Measurements from ENCODE around the gene MAPK1.
A peak's percentile ranks its signal among the peaks of the same experiment; 100 is the strongest.
"Not testable (repeated sequence)": the region's sequence is repeated elsewhere in the genome, so short reads cannot be mapped to it uniquely, and the experiment has no call there.

Gene MAPK1

GRCh38 chr22:21881841-21882753 lies 14.7 kb upstream of the MAPK1 start:
- DNase-seq (ENCODE audit: low read depth) = no peak

- peak; percentile 52 for DNase-seq (ENCODE audit: low read depth)
Observed at GRCh38 chr22:21876486-21877176, 9.2 kb upstream of the MAPK1 start.

- not testable (repeated sequence) for DNase-seq (ENCODE audit: low read depth)
Observed at GRCh38 chr22:21874953-21875352, 7.5 kb upstream of the MAPK1 start.

- DNase-seq (ENCODE audit: low read depth) = no peak
Observed at GRCh38 chr22:21873619-21874018, 6.2 kb upstream of the MAPK1 start.

DNA sequence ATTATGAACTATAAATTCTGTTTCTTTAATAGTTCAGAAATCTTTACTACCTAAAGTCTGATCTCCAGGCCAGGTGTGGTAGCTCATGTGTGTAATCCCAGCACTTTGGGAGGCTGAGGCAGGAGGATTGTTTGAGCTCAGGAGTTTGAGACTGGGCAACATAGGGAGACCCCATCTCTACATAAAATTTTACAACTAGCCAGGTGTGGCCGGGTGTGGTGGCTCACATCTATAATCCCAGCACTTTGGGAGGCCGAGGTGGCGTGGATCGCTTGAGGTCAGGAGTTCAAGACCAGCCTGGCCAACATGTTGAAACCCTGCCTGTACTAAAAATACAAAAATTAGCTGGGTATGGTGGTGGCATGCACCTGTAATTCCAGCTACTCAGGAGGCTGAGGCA lies 5.3 kb upstream of the MAPK1 start:
- DNase-seq (ENCODE audit: low read depth) = not testable (repeated sequence)

DNA sequence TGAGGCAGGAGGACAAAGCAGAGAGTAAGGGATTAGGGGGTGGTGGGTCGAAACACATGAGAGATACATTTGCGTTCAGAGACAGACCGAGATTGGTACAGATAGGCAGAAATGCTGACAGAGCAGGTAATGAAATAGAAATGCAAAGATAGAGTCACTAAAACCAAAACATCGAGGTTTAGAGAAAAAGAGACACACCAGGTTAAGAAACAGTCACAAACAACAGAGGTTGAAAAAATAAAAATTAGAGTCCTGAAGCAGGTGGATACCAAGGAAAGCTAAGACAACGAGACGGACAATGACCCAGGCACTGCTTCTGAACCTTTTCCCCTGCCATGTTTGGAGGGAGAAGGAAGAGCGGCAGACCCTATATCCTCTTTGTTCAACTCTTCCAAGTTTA lies 1.2 kb upstream of the MAPK1 start:
- no peak for DNase-seq (ENCODE audit: low read depth)

GRCh38 chr22:21866833-21867527 lies 465 bp downstream of the MAPK1 start:
- no peak for DNase-seq (ENCODE audit: low read depth)

- DNase-seq (ENCODE audit: low read depth) = peak; percentile 66
Observed at GRCh38 chr22:21865041-21865440, 2.4 kb downstream of the MAPK1 start.

- DNase-seq (ENCODE audit: low read depth) = no peak
Observed at GRCh38 chr22:21862386-21863245, 4.8 kb downstream of the MAPK1 start.

DNA sequence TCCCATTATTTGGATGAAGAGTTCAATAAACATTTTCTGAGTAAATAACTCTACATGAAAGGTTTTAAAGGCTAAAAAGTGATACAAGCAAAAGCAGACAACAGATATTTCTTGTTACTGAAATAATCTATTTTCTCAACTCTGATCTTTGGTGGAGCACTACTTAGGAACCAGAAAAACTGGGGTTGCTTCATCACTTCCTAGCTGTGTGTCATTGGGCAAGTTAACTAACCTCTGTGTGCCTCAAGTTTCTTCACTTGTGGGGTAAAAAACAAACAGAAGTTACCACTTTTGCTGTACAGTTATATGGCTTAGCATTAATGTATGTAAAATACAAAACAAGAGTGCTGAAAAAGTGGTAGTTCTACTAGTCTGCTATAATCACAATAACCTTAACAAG lies 5.6 kb downstream of the MAPK1 start:
- no peak for DNase-seq (ENCODE audit: low read depth)

GRCh38 chr22:21861264-21861848 lies 6.1 kb downstream of the MAPK1 start:
- no peak for DNase-seq (ENCODE audit: low read depth)

- no peak for DNase-seq (ENCODE audit: low read depth)
Observed at GRCh38 chr22:21860491-21861039, 6.9 kb downstream of the MAPK1 start.

GRCh38 chr22:21858025-21858764 lies 9.2 kb downstream of the MAPK1 start:
- DNase-seq (ENCODE audit: low read depth) = no peak

DNA sequence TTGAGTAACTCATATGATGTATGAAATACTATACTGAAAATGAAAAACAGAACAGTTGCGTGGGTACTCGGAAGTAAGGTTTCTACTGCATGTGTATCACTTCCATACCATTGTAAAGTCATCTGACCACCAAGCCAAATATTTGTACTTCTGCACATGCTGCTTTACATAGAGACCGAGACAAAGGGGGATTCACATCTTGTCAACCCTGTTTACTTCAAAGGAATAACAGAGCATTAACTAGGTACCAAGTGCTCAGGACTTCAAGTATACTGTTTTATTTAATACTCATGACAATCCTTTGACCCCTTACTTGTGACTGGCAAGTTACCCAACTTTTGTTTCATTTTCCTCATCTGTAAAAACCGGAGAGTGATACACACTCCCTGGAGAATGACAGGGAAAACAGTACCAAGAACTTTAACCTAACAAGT lies 9.9 kb downstream of the MAPK1 start:
- DNase-seq (ENCODE audit: low read depth) = no peak

GRCh38 chr22:21856868-21857267 lies 10.6 kb downstream of the MAPK1 start:
- DNase-seq (ENCODE audit: low read depth) = no peak

DNA sequence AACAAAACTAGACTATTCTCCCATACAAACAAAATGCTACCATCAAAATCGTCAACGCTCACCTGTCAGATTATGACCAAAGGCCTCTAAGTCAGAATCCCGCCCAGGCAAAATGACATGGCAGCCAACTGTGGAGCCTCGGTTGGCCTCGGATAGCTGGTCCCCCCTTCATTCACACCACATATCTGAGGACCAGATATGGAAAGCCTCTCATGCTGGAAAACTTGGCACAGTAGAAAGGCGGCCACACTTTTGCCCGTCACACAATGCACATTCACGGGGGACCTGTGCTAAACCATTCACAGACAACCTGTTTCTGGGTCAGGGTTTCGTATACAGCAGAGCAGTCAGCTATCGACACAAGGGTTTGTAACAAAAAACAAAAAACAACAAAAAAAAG lies 11.2 kb downstream of the MAPK1 start:
- DNase-seq (ENCODE audit: low read depth) = no peak

DNA sequence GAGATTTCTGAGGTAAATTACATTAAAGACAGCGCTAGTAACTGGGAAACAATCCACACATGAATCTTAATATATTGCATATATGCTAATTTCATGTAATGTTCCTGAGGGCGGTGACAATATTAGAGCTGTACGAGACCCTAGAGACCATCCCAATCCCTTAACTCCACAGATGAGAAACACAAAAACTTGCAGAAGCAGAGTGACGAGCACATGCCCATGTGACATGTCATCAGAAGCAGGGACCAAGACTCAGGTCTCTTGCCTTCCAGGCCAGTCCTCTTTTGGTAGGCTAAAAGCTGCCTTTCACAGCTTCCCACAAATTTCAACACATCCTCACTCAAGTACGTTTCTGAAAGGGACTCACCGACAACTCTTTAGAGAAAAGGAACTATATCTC lies 11.8 kb downstream of the MAPK1 start:
- DNase-seq (ENCODE audit: low read depth) = no peak

- DNase-seq (ENCODE audit: low read depth) = no peak
Observed at GRCh38 chr22:21850660-21851059, 16.8 kb downstream of the MAPK1 start.

GRCh38 chr22:21849489-21849888 lies 18.0 kb downstream of the MAPK1 start:
- DNase-seq (ENCODE audit: low read depth) = no peak

DNA sequence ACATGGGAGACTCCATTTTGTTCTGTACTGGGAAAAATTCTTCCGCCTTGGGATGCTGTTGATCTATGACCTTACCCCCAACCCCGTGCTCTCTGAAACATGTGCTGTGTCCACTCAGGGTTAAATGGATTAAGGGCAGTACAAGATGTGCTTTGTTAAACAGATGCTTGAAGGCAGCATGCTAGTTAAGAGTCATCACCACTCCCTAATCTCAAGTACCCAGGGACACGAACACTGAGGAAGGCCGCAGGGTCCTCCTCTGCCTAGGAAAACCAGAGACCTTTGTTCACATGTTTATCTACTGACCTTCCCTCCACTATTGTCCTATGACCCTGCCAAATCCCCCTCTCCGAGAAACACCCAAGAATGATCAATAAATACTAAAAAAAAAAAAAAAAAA lies 19.4 kb downstream of the MAPK1 start:
- not testable (repeated sequence) for DNase-seq (ENCODE audit: low read depth)
